Body of pancreas (tissue), 4 donors: ENCODE measurements around the gene NCK1. TPM values are rescaled to one million over a fixed set of nuclear protein-coding genes. Genes with fewer than 3 reads are reported as not detected.

Source experiments
- ATAC-seq: fragments of 150-250 bp; one replicate; pipeline ENCODE4 v1.9.1; 2016
- DNase-seq, 4 donors: peaks; one replicate each; pipeline ENCODE4 v3.0.0-alpha.2; 2019
- H3K27ac ChIP-seq, 4 donors: fragments of 200-600 bp; sonication (generic); 1 replicate in 3 of 4; 2 replicates in 1 of 4; pipeline versions ENCODE4 v1.5.1 to v1.6.1; 2016 to 2019; ENCODE audit warnings: mild to moderate bottlenecking in 1 of 4, mixed read lengths in 1 of 4, moderate library complexity in 1 of 4
- H3K27me3 ChIP-seq, 2 donors: fragments of 200-600 bp; sonication (generic); one replicate each; pipeline ENCODE4 v1.6.0; 2016; ENCODE audit warnings: mild to moderate bottlenecking in 1 of 2
- H3K36me3 ChIP-seq, 2 donors: fragments of 200-600 bp; sonication (generic); replicated peaks in 1 of 2; 2 replicates each; pipeline ENCODE4 v1.5.1; 2016; ENCODE audit warnings: low read depth in 2 of 2; ENCODE audit not compliant: insufficient read depth in 1 of 2
- H3K4me1 ChIP-seq: fragments of 200-600 bp; sonication (generic); one replicate; pipeline ENCODE4 v1.6.0; 2016
- H3K4me3 ChIP-seq, 2 donors: fragments of 200-600 bp; sonication (generic); 1 replicate in 1 of 2; 2 replicates in 1 of 2; pipeline ENCODE4 v1.5.1; 2016 to 2019
- H3K9me3 ChIP-seq, 3 donors: fragments of 200-600 bp; sonication (generic); 1 replicate in 2 of 3; 2 replicates in 1 of 3; pipeline ENCODE4 v1.5.1; 2016
- CTCF ChIP-seq, 7 experiments: fragments of 450-650 bp in 4 of 7; fragments of 200-600 bp in 3 of 7; sonication (generic) in 3 of 7; IDR thresholded peaks; one replicate each; pipeline ENCODE4 v1.5.1; 2016 to 2019; ENCODE audit warnings: antibody characterized with exemption in 7 of 7
- POLR2A ChIP-seq, 3 donors: fragments of 450-650 bp; IDR thresholded peaks; one replicate each; pipeline ENCODE4 v1.6.1; 2016; ENCODE audit warnings: antibody characterized with exemption in 3 of 3, mild to moderate bottlenecking in 2 of 3
- WGBS, 2 donors: methylation state at CpG; one replicate each; pipeline ENCODE4 v1.1.5; 2017; 5-methylcytosine and 5-hydroxymethylcytosine counted together
- intact Hi-C: fragments of 100-400 bp; cut with DNase I; formaldehyde crosslinking; loops from one replicate; pipeline ENCODE4 v1.15.1; 2023
- total RNA-seq, 2 donors: library from RNA; depleted of rRNA; stranded (reverse); fragments of >200 nt; gene quantifications; one replicate each; pipeline ENCODE4 v1.1.0, GENCODE V29; 2016

Gene NCK1
- total RNA-seq, 2 donors from 2014 or later: 19.4 to 20.0 TPM

GRCh38 chr3:136913168-136913567 lies 51.2 kb downstream of the NCK1 start:
- peaks cover 21% of the 10 kb centered on the region for H3K4me1 ChIP-seq
- ATAC-seq (no peak), DNase-seq (no peak)
- H3K27me3 ChIP-seq: no peaks in the 10 kb centered on the region
- 80 to 100% methylated on average over 1 of the region's 1 CpG for WGBS, 2 donors
- no peak overlapping the region for H3K27ac ChIP-seq
- H3K4me3 ChIP-seq: no peak overlapping the region
- H3K36me3 ChIP-seq: no peaks in the 10 kb centered on the region
- intact Hi-C loops: no loop called here
- TF ChIP-seq CTCF (IDR thresholded peaks at IDR 0.05): no peak
- no peak for TF ChIP-seq POLR2A (IDR thresholded peaks at IDR 0.05)
- H3K9me3 ChIP-seq: no peaks in the 10 kb centered on the region

DNA sequence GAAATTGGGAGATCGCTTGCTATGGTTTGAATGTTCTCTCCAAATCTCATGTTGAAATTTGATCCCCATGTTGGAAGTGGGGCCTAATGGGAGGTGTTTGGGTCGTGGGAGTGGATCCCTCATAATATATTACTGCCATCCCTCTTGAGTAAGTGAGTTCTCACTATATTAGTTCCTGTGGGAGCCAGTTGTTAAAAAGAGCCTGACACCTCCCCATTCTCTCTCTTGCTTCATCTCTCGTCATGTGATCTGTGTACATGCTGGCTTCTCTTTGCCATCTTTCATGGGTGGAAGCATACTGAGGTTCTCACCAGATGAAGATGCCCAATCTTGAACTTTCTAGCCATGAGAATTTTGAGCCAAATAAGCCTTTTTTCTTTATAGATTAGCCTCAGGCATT lies 52.7 kb downstream of the NCK1 start:
- H3K4me1 ChIP-seq: peaks cover 11% of the 10 kb centered on the region
- no peak overlapping the region for H3K4me3 ChIP-seq
- TF ChIP-seq CTCF (IDR thresholded peaks at IDR 0.05) (no peak), POLR2A (IDR thresholded peaks at IDR 0.05) (no peak)
- no peak for DNase-seq
- H3K36me3 ChIP-seq: no peaks in the 10 kb centered on the region
- no peaks in the 10 kb centered on the region for H3K9me3 ChIP-seq
- H3K27me3 ChIP-seq: no peaks in the 10 kb centered on the region
- intact Hi-C loops: no loop called here
- 88 to 95% methylated on average over 3 of the region's 3 CpGs for WGBS, 2 donors
- H3K27ac ChIP-seq: no peak overlapping the region
- no peak for ATAC-seq

DNA sequence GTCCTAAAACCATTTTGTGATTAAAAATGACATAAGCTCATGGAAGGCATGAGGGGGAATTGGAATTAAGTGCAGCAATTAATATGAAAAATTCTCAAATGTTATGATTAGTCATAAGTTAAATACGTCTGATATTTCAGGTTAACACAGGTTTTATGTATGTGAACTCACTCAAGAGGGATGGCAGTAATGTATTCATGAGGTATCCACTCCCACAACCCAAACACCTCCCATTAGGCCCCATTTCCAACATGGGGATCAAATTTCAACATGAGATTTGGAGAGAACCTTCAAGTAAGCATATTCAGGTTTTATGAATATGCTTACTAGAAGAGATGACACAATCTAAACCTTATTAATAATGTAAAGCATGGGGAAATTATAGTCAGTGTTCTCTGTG lies 54.2 kb downstream of the NCK1 start:
- no peak overlapping the region for H3K27ac ChIP-seq
- 100% methylated on average over 1 of the region's 1 CpG for WGBS, 2 donors

DNA sequence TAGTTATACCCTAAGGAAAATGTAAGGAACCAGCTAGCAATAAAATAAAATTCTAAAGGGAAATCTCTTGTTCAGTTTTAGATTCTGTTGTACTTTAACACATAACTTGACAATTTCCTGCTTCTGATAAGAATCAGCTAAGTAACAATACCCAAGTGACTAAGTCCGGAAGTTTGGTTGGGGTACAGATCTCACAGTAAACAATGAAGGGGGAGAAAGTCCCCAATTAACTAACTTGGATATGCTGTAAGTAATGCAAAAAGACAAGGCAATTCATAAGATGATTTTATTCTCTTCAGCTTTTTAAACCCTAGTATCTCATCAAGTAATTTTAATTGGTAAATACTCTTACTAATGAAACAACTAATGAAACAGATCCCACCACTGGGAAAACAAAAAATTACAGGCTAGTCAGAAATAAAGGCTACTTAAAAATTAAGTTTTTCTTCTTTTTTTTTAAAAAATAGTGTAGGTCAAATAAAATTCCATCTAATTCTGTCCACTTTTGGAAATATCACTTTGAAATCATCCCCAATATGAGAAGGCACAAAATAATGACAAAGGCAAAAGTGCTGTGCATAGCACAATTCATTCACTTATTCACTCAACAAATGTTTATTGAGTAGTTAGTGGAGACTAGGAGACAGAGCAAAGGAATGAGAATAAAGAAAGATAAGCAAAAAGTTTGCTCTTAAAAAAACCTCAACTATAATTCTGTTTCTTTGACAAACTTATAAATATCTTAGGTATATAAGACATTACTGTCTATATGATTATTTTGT lies 58.0 kb downstream of the NCK1 start:
- no peaks in the 10 kb centered on the region for H3K9me3 ChIP-seq
- H3K36me3 ChIP-seq: no peaks in the 10 kb centered on the region
- TF ChIP-seq POLR2A (IDR thresholded peaks at IDR 0.05) (no peak), CTCF (IDR thresholded peaks at IDR 0.05) (no peak)
- intact Hi-C loops: no loop called here
- DNase-seq (no peak), ATAC-seq (no peak)
- peaks cover 6% of the 10 kb centered on the region for H3K4me1 ChIP-seq
- 26 to 53% methylated on average over 1 of the region's 1 CpG for WGBS, 2 donors
- no peaks in the 10 kb centered on the region for H3K27me3 ChIP-seq
- H3K27ac ChIP-seq: peak overlapping the region in 1 of 4 donors; percentile 7
- H3K4me3 ChIP-seq: no peak overlapping the region

More for the DNA sequence above, 54.2 kb downstream of the NCK1 start:
- no peaks in the 10 kb centered on the region for H3K36me3 ChIP-seq
- no peak for DNase-seq
- no peak overlapping the region for H3K4me3 ChIP-seq
- intact Hi-C loops: no loop called here
- peaks cover 6% of the 10 kb centered on the region for H3K4me1 ChIP-seq
- TF ChIP-seq POLR2A (IDR thresholded peaks at IDR 0.05) (no peak), CTCF (IDR thresholded peaks at IDR 0.05) (no peak)
- no peaks in the 10 kb centered on the region for H3K27me3 ChIP-seq
- no peaks in the 10 kb centered on the region for H3K9me3 ChIP-seq
- ATAC-seq: no peak
